Activated naive CD4-positive, alpha-beta T cell treated with anti-CD3 and anti-CD28 coated beads, Interleukin-2, amount 50 U/mL, for 16 hours (primary cell): ENCODE data around the gene RAB11FIP4.

ENCODE experiments used
- DNase-seq: peaks from one replicate; pipeline ENCODE4 v3.0.0-alpha.2; 2020

The RAB11FIP4 gene

DNA sequence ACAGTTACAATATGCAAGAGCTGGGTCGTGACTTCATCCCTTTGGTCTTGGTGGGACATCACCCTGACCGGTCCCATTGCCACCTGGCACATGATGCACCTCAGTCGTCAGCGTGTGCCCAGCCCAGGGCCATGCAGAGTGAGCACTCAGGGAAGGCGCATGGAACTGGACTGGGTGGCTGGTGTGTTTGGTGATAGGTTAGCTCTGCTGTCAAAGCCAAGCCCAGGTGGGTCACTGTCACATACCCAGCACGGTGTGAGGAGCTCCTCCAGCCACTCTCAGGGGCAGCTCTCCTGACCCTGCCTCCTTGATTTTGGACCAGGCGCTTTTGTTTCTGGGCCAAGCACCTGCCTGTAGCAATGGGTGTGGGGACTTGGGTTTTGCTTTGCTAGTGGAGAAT is 180.9 kb downstream of the RAB11FIP4 start:
- DNase-seq = no peak

DNA sequence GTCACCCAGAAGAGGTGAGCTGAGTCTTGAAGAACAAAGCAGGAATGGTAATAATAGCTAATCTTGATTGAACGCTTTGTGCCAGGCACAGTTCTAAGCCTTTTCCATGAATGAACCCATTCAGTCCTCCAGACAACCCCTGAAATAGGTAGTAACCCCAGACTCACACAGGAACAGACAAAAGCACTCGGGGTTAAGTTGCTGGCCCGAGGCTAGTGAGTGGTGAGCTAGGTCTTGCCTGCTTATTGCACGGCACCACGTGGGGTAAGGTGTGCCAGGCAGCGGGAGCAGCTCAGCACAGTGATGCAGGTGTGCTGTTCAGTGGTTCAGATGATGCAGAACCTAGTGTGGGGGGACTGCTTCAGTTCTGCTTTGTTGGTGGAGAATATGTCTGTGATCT is 181.6 kb downstream of the RAB11FIP4 start:
- no peak for DNase-seq

GRCh38 chr17:31573861-31574260 is 182.4 kb downstream of the RAB11FIP4 start:
- no peak for DNase-seq

- no peak for DNase-seq
Measured at GRCh38 chr17:31574458-31574857, 183.0 kb downstream of the RAB11FIP4 start.

DNA sequence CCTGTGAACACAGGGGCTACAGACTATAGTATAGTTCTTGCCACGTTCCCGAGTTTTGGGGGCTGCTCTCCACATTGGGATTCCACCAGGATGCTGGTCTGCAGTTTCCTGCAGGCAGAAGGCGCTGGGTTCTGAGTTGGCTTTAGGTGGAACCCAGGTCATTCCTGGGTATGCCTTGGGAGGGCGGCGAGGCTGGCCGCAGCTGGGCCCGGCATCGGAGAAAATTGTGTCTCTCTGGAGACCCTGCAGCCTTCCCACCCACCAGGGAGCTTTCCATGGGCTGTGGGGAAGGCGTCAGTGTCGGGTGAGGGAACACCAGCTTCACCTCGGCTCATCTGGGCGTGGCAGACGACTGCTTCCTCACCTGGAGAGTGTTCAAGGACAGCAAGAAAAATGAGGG is 183.6 kb downstream of the RAB11FIP4 start:
- no peak for DNase-seq

- no peak for DNase-seq
Measured at GRCh38 chr17:31579265-31579664, 187.8 kb downstream of the RAB11FIP4 start.

DNA sequence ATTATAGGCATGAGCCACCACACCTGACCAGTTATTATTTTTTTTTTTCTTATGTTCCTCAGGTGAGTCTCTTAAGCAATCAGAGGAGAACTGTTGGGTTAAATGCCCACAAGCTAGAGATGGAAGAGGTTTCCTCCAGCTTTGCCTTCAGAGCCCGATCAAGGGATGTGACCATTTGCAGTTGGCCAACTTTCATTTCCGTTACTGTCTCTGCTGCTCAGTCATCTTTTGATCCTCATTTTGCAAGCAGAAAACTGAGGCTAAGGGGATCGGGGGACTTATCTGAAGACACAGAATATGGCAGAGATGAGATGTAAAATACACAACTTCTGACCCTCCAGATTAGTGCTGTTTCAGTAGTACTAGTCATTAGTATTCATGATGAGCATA is 188.8 kb downstream of the RAB11FIP4 start:
- DNase-seq = no peak

GRCh38 chr17:31580706-31581490 is 189.4 kb downstream of the RAB11FIP4 start:
- DNase-seq = no peak

DNA sequence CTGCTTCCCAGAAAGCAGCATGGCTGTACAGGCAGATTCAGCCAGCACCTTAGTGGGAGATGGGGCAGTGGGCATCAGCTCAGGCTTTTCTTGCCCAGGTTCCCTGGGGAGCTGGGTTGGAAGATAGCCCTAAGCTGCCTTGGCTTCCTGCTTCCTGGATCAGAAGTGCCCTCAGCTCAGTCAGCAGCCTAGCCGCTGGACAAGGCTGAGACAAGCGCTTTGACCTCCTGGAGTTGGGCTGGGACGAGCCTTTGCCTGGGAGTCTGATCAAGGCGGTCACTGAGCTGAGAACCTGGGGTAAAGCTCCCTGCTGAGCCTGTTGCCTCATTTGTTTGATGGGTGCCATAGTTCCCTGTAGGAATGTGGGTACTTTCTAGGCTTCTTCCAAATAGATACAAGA is 190.0 kb downstream of the RAB11FIP4 start:
- DNase-seq = no peak

DNA sequence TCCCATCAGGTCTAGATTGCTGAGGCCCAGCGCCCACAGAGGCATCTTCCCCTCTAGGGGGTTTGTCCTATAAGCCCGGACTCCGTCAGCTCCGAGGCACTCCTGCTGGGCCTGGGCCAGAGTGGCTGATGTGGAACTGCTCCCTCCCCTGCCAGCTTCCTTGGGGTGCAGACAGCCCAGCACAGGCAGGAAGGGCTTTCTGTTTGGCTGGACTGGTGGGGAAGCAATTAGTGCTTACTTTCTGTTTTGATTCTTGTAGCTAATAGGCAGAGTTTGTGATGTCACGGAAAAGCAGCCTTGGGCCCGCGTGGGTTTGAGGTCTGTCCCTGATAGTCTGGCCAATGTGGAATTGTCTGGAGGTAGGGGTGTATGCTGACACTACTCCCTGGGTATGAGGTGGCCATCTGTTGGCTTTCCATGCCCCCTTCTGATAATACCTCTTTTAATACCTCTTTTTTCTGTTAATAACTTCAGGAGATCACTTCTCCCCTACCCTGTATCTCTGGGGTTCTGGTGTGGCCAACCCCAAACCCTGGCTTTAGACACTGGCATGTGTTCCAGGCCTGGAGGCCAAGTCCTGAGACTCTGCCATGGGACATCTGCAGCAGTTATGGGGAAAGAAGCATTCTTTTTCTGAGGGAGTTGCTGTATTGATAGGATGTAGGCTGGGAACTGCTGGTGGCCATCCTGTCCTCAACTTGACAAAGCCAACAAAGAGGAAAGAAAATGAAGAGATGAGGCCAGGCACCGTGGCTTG is 190.9 kb downstream of the RAB11FIP4 start:
- no peak for DNase-seq

- DNase-seq = no peak
Measured at GRCh38 chr17:31583772-31584356, 192.4 kb downstream of the RAB11FIP4 start.

DNA sequence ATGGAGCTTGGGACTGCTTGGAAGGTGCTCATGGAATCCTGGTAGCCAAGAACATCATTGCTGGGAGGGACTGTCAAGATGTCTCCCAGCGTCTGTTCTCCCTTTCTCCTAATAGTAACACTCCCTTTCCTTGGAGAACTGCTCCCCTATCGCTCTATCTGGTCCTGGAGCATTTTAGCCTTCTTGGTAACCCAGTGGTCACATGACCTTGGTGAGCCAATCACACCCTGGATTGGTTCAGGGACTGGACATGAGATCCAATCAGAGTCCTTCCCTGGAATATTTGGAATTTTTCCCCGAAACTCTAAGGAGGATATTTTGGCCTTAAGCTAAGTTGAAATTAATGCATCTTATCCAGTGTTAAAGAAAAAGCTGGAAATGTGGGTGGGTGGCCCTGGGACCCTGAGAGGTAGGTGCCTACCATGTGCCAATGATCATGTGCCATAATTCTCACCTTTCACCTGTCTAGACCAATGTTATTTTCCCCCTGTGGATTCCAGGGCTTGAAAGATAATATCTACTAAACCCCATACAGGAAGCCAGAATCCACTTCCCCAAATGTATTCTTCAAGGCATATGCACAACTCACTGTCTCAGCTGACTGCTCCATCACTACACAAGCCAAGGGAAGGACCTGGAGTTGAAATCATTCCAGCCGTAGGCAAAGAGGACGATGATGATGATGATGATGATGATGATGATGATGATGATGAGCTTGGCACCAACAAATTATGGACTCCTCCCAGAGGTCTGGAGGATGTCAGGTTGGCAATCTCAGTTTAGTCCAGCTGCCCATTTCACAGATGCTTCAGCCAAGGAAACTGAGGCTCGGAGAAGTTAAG is 193.2 kb downstream of the RAB11FIP4 start:
- no peak for DNase-seq

GRCh38 chr17:31585280-31585630 is 193.8 kb downstream of the RAB11FIP4 start:
- DNase-seq = no peak

DNA sequence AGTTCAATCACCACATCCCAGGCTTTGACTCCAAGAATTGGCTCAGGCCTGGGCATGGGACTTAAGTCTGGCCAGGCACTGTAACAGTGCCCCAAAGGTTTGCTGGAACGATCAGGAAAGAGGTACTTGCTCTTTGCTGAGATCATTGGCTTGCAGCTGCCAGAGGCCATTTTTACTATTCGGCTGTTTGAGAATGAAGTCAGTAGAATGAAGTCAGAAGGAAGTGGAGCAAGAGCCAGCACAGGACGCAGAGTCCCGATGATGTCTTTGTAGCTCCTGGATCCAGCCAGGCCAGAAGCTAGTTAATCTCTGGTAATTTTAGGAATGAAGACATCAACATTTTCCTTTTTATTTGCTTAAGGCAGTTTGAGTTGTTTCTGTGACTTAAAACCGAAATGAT is 195.5 kb downstream of the RAB11FIP4 start:
- no peak for DNase-seq

- DNase-seq = no peak
Measured at GRCh38 chr17:31587462-31587861, 196.0 kb downstream of the RAB11FIP4 start.
